GM12878 (cell line): Measurements from ENCODE around the gene VSTM2B. TPM values are rescaled to one million over a fixed set of nuclear protein-coding genes. Genes with fewer than 3 reads are reported as not detected.

Experiments
- ASH2L ChIP-seq: fragments of 300-600, 200-600 bp; sonication (generic); IDR thresholded peaks from 2 replicates; pipeline ENCODE4 v1.6.1; 2017; ENCODE audit warnings: low read depth, mild to moderate bottlenecking, borderline replicate concordance
- ATF7 ChIP-seq: fragments of 450-650 bp; IDR thresholded peaks from 2 replicates; pipeline ENCODE4 v1.6.1; 2016; ENCODE audit warnings: low read depth, mild to moderate bottlenecking
- BCL11A ChIP-seq: IDR thresholded peaks from 2 replicates; pipeline ENCODE4 v1.6.1; 2011; ENCODE audit warnings: low read depth, low read length
- CBX5 ChIP-seq: sonication (generic); IDR thresholded peaks from 2 replicates; pipeline ENCODE4 v1.6.1; 2016; ENCODE audit warnings: low read depth, moderate library complexity, mild to moderate bottlenecking, inconsistent platforms
- CHD1 ChIP-seq: IDR thresholded peaks from 2 replicates; pipeline ENCODE4 v1.6.1; 2012; ENCODE audit warnings: low read depth, low read length, improper control_type of control experiment
- E2F4 ChIP-seq: IDR thresholded peaks from 2 replicates; pipeline ENCODE4 v1.6.1; 2012; ENCODE audit warnings: low read depth, low read length, improper control_type of control experiment
- ETV6 ChIP-seq, 2 experiments: fragments of 450-650 bp in 1 of 2; IDR thresholded peaks in 1 of 2; conservative IDR thresholded peaks in 1 of 2; 2 replicates each; pipeline ENCODE4 v1.6.1; 2014; ENCODE audit warnings: antibody characterized with exemption in 1 of 2, borderline replicate concordance in 1 of 2, low read depth in 1 of 2, mild to moderate bottlenecking in 1 of 2, moderate library complexity in 1 of 2
- HDAC6 ChIP-seq: fragments of 200-600 bp; sonication (generic); IDR thresholded peaks from one replicate; pipeline ENCODE4 v1.8.0; 2017; ENCODE audit warnings: antibody characterized with exemption; ENCODE audit not compliant: unreplicated experiment
- JUNB ChIP-seq: IDR thresholded peaks from 2 replicates; pipeline ENCODE4 v1.6.1; 2016; ENCODE audit warnings: antibody characterized with exemption, mild to moderate bottlenecking
- JUND ChIP-seq: IDR thresholded peaks from 2 replicates; pipeline ENCODE4 v1.6.1; 2012; ENCODE audit warnings: low read depth, mild to moderate bottlenecking, low read length, improper control_type of control experiment, moderate library complexity
- MEF2B ChIP-seq: fragments of 450-650 bp; IDR thresholded peaks from 2 replicates; pipeline ENCODE4 v1.6.1; 2018; ENCODE audit warnings: mild to moderate bottlenecking, moderate library complexity; ENCODE audit not compliant: partially characterized antibody, poor library complexity, severe bottlenecking
- MXI1 ChIP-seq: fragments of 150-350 bp; IDR thresholded peaks from 2 replicates; pipeline ENCODE4 v1.6.1; 2011; ENCODE audit warnings: low read depth, mild to moderate bottlenecking, inconsistent platforms, low read length, improper control_type of control experiment
- MYC ChIP-seq: IDR thresholded peaks from 2 replicates; pipeline ENCODE4 v1.6.1; 2011; ENCODE audit warnings: mild to moderate bottlenecking, low read length, moderate library complexity, inconsistent platforms; ENCODE audit not compliant: insufficient read depth, insufficient replicate concordance, insufficient read length, severe bottlenecking
- NFXL1 ChIP-seq: fragments of 450-650 bp; IDR thresholded peaks from 2 replicates; pipeline ENCODE4 v1.6.1; 2017; ENCODE audit warnings: antibody characterized with exemption, mild to moderate bottlenecking, borderline replicate concordance
- NR2C1 ChIP-seq: fragments of 450-650 bp; IDR thresholded peaks from 2 replicates; pipeline ENCODE4 v1.6.1; 2017; ENCODE audit warnings: antibody characterized with exemption, mild to moderate bottlenecking, moderate library complexity
- NR2C2 ChIP-seq: IDR thresholded peaks from 2 replicates; pipeline ENCODE4 v1.6.1; 2011; ENCODE audit warnings: borderline replicate concordance, low read depth; ENCODE audit not compliant: control insufficient read depth, insufficient read length
- RBBP5 ChIP-seq: fragments of 200-600 bp; sonication (generic); conservative IDR thresholded peaks from 2 replicates; pipeline ENCODE4 v1.6.1; 2016
- SIN3A ChIP-seq: IDR thresholded peaks from 2 replicates; pipeline ENCODE4 v1.6.1; 2012; ENCODE audit warnings: low read depth, low read length, improper control_type of control experiment
- SIX5 ChIP-seq: IDR thresholded peaks from 2 replicates; pipeline ENCODE4 v1.6.1; 2011; ENCODE audit warnings: mild to moderate bottlenecking, low read depth, low read length, moderate library complexity; ENCODE audit not compliant: severe bottlenecking
- STAT1 ChIP-seq: fragments of 450-650 bp; conservative IDR thresholded peaks from 2 replicates; pipeline ENCODE4 v1.6.1; 2014; ENCODE audit warnings: antibody characterized with exemption, mild to moderate bottlenecking
- TBL1XR1 ChIP-seq: IDR thresholded peaks from 2 replicates; pipeline ENCODE4 v1.6.1; 2012; ENCODE audit warnings: low read depth, low read length, improper control_type of control experiment
- TCF7 ChIP-seq: IDR thresholded peaks from 2 replicates; pipeline ENCODE4 v1.6.1; 2014; ENCODE audit warnings: antibody characterized with exemption, borderline replicate concordance
- ZNF384 ChIP-seq: IDR thresholded peaks from 2 replicates; pipeline ENCODE4 v1.6.1; 2012; ENCODE audit warnings: low read depth, mild to moderate bottlenecking, low read length, improper control_type of control experiment, borderline replicate concordance
- polyA plus RNA-seq, 11 experiments: library from polyadenylated mRNA; depleted of rRNA in 4 of 11; unstranded in 6 of 11; stranded (reverse) in 5 of 11; fragments of >200 nt; fragmentation: Nextera tagmentation in 4 of 11; fragmentation: Illumina TruSeq in 1 of 11; extraction: Ambion mirVana in 4 of 11; extraction: Trizol in 1 of 11; gene quantifications; 1 replicate in 1 of 11; 2 replicates in 10 of 11; pipeline versions ENCODE4 v1.2.1 to v1.2.3, GENCODE V29; 2011 to 2016; ENCODE audit warnings: inconsistent platforms in 2 of 11, missing spikeins in 2 of 11, low read depth in 1 of 11
- total RNA-seq, 4 experiments: library from RNA; depleted of rRNA in 3 of 4; stranded (reverse); fragments of >200 nt in 3 of 4; fragmentation: Illumina TruSeq in 1 of 4; extraction: Trizol in 1 of 4; gene quantifications; 2 replicates each; pipeline versions ENCODE4 v1.2.1 to v1.2.3, GENCODE V29; 2013 to 2021
- TF ChIP-seq, protein P1 (sequence below): fragments of 450-650 bp; IDR thresholded peaks from 2 replicates; pipeline ENCODE4 v1.6.1; 2017; ENCODE audit warnings: mild to moderate bottlenecking, moderate library complexity
- TF ChIP-seq, protein P2 (sequence below): IDR thresholded peaks from 2 replicates; pipeline ENCODE4 v1.6.1; 2011; ENCODE audit warnings: mild to moderate bottlenecking, low read depth, low read length, moderate library complexity; ENCODE audit not compliant: insufficient replicate concordance

VSTM2B gene
- total and polyA plus RNA-seq, 10 of the 15 experiments (the other 5 are each of a cell fraction or from before 2014, with no cell fraction given) = not detected

DNA sequence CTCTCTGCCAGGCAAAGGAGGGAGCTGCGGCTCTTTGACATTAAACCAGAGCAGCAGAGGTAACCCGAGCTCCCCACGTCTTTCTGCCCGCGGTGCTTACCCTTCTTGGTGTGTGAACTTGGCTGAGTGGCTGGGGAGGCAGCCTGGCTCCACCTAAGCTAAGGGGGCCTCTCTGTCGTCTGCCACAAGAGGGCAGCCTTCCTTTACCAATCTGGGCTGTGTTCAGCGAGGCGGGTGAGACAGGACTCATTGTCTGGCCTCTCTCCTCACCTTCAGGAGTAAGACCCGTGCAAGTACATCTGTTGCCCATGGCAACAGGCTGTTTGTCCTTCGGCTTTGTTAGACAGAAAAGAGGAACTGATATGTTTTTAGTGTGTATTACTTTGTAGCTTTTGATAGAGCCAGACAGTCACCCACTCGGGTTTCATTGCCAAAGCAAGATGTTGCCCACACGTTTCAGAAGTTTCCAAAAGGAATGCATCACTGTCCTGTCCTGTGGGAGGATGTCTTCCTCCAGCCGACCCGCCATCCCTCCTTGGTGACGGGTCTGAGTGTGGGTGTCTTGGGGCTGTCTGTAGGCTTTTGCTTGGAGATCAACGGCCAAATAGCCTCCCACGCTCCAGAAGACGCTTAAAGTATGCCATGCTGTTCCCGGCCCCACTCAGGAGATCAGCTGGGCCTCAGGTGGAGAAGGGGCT, 84.9 kb downstream of the VSTM2B start (continued):
- TF ChIP-seq, protein P1, sequence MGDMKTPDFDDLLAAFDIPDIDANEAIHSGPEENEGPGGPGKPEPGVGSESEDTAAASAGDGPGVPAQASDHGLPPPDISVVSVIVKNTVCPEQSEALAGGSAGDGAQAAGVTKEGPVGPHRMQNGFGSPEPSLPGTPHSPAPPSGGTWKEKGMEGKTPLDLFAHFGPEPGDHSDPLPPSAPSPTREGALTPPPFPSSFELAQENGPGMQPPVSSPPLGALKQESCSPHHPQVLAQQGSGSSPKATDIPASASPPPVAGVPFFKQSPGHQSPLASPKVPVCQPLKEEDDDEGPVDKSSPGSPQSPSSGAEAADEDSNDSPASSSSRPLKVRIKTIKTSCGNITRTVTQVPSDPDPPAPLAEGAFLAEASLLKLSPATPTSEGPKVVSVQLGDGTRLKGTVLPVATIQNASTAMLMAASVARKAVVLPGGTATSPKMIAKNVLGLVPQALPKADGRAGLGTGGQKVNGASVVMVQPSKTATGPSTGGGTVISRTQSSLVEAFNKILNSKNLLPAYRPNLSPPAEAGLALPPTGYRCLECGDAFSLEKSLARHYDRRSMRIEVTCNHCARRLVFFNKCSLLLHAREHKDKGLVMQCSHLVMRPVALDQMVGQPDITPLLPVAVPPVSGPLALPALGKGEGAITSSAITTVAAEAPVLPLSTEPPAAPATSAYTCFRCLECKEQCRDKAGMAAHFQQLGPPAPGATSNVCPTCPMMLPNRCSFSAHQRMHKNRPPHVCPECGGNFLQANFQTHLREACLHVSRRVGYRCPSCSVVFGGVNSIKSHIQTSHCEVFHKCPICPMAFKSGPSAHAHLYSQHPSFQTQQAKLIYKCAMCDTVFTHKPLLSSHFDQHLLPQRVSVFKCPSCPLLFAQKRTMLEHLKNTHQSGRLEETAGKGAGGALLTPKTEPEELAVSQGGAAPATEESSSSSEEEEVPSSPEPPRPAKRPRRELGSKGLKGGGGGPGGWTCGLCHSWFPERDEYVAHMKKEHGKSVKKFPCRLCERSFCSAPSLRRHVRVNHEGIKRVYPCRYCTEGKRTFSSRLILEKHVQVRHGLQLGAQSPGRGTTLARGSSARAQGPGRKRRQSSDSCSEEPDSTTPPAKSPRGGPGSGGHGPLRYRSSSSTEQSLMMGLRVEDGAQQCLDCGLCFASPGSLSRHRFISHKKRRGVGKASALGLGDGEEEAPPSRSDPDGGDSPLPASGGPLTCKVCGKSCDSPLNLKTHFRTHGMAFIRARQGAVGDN = no peak
- TF ChIP-seq CBX5 (0 out of 2 replicates have a peak, but pooled peaks have one; percentile 24), TCF7 (no peak), NR2C1 (no peak), ETV6 (conservative IDR thresholded peaks at IDR 0.05 in 1 of 2, IDR thresholded peaks at IDR 0.05 in 1 of 2; ENCODE audit: borderline replicate concordance in 1 of 2, low read depth in 1 of 2) (no peak), CHD1 (no peak), STAT1 (no peak), MEF2B (peak; percentile 49), BCL11A (no peak), ZNF384 (no peak), SIX5 (no peak), NFXL1 (no peak), E2F4 (no peak), NR2C2 (no peak), TBL1XR1 (no peak), JUND (no peak), SIN3A (no peak), ASH2L (no peak), ATF7 (no peak), HDAC6 (no peak), JUNB (no peak), RBBP5 (no peak), MYC (no peak), MXI1 (peak; percentile 84)
- TF ChIP-seq, protein P2, sequence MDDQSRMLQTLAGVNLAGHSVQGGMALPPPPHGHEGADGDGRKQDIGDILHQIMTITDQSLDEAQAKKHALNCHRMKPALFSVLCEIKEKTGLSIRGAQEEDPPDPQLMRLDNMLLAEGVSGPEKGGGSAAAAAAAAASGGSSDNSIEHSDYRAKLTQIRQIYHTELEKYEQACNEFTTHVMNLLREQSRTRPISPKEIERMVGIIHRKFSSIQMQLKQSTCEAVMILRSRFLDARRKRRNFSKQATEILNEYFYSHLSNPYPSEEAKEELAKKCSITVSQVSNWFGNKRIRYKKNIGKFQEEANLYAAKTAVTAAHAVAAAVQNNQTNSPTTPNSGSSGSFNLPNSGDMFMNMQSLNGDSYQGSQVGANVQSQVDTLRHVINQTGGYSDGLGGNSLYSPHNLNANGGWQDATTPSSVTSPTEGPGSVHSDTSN = no peak
